DOHH2 (cell line): Measurements from ENCODE around the gene STYK1.

ENCODE experiments used
- H3F3A ChIP-seq: fragments of 200-600 bp; sonication (generic), shearing (Covaris generic); 2 replicates; pipeline ENCODE4 v1.6.0; 2016; ENCODE audit warnings: antibody characterized with exemption, mild to moderate bottlenecking; ENCODE audit not compliant: control insufficient read depth, insufficient read depth
- H3K27ac ChIP-seq: fragments of 200-600 bp; sonication (generic); 2 replicates; pipeline ENCODE4 v1.5.1; 2014; ENCODE audit warnings: low read depth, mild to moderate bottlenecking, low read length, moderate library complexity
- H3K27me3 ChIP-seq: fragments of 200-600 bp; sonication (generic); 2 replicates; pipeline ENCODE4 v1.6.1; 2014; ENCODE audit warnings: mild to moderate bottlenecking, low read length, mixed read lengths; ENCODE audit not compliant: control insufficient read depth
- H3K36me3 ChIP-seq: fragments of 200-600 bp; sonication (generic); 2 replicates; pipeline ENCODE4 v1.6.1; 2014; ENCODE audit warnings: mild to moderate bottlenecking, low read length, moderate library complexity, mixed read lengths; ENCODE audit not compliant: control insufficient read depth
- H3K4me1 ChIP-seq: fragments of 200-600 bp; sonication (generic); 2 replicates; pipeline ENCODE4 v1.6.1; 2014; ENCODE audit warnings: mild to moderate bottlenecking, low read length, mixed read lengths; ENCODE audit not compliant: control insufficient read depth
- H3K4me2 ChIP-seq: fragments of 200-600 bp; sonication (generic); 2 replicates; pipeline ENCODE4 v1.6.0; 2014; ENCODE audit warnings: mild to moderate bottlenecking, low read length, moderate library complexity
- H3K4me3 ChIP-seq: fragments of 200-600 bp; sonication (generic); 2 replicates; pipeline ENCODE4 v1.5.1; 2014; ENCODE audit warnings: mild to moderate bottlenecking, low read length, mixed read lengths
- H3K79me2 ChIP-seq: fragments of 200-600 bp; sonication (generic); 2 replicates; pipeline ENCODE4 v1.6.1; 2014; ENCODE audit warnings: mild to moderate bottlenecking, low read length, mixed read lengths; ENCODE audit not compliant: control insufficient read depth
- H3K9me2 ChIP-seq: fragments of 200-600 bp; sonication (generic); replicated peaks from 2 replicates; pipeline ENCODE4 v1.6.1; 2014; ENCODE audit warnings: mild to moderate bottlenecking, low read length, mixed read lengths; ENCODE audit not compliant: control insufficient read depth
- H3K9me3 ChIP-seq: fragments of 200-600 bp; sonication (generic); 2 replicates; pipeline ENCODE4 v1.6.1; 2014; ENCODE audit warnings: antibody characterized with exemption, low read length, mixed read lengths; ENCODE audit not compliant: control insufficient read depth, insufficient read depth
- H4K20me1 ChIP-seq: fragments of 200-600 bp; sonication (generic); 2 replicates; pipeline ENCODE4 v1.6.0; 2014; ENCODE audit warnings: low read depth, mild to moderate bottlenecking, antibody characterized with exemption, low read length, moderate library complexity; ENCODE audit not compliant: control insufficient read depth, insufficient read depth
- CTCF ChIP-seq: fragments of 200-600 bp; sonication (generic); IDR thresholded peaks from one replicate; pipeline ENCODE4 v1.5.1; 2014; ENCODE audit warnings: antibody characterized with exemption, mild to moderate bottlenecking, low read depth, low read length; ENCODE audit not compliant: poor library complexity, severe bottlenecking
- EZH2phosphoT487 ChIP-seq: fragments of 200-600 bp; sonication (generic); IDR thresholded peaks from 2 replicates; pipeline ENCODE4 v1.6.1; 2017; ENCODE audit warnings: borderline replicate concordance, mild to moderate bottlenecking, antibody characterized with exemption, low read length, moderate library complexity, mixed read lengths

Gene STYK1

DNA sequence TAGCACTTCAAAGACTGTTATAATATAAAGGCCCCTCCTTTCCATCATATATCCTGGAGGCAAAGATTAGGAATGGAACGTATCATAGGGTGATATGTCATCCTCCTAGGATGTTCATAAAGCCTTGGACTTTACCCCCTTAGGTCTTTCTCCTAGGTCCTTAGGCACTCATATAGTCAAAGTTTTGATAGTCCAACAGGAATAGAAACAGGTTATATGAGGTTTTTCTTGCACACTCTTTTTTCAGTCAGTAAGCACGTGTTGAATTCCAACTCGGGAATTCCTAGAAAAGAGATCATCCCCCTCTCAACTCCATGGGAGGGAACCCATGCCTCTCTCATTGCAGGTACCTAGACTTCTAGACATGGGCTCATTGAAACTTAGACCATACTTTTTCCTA is 40.3 kb downstream of the STYK1 start:
- Histone ChIP-seq H3K27me3 (no peaks in the 10 kb centered on the region), H3F3A (no peaks in the 10 kb centered on the region), H4K20me1 (no peaks in the 10 kb centered on the region), H3K4me3 (no peak overlapping the region), H3K79me2 (no peaks in the 10 kb centered on the region), H3K9me2 (no peaks in the 10 kb centered on the region), H3K4me2 (no peak overlapping the region), H3K9me3 (no peaks in the 10 kb centered on the region), H3K4me1 (no peaks in the 10 kb centered on the region), H3K36me3 (no peaks in the 10 kb centered on the region), H3K27ac (no peak overlapping the region)
- TF ChIP-seq CTCF (no peak), EZH2phosphoT487 (no peak)

- no peaks in the 10 kb centered on the region for H4K20me1 ChIP-seq
- no peaks in the 10 kb centered on the region for H3K9me3 ChIP-seq
- H3K36me3 ChIP-seq = no peaks in the 10 kb centered on the region
- H3K27me3 ChIP-seq = no peaks in the 10 kb centered on the region
- no peaks in the 10 kb centered on the region for H3F3A ChIP-seq
- no peaks in the 10 kb centered on the region for H3K9me2 ChIP-seq
- H3K27ac ChIP-seq = no peak overlapping the region
- H3K4me3 ChIP-seq = no peak overlapping the region
- H3K4me1 ChIP-seq = no peaks in the 10 kb centered on the region
- H3K4me2 ChIP-seq = no peak overlapping the region
- no peak for TF ChIP-seq EZH2phosphoT487
- TF ChIP-seq CTCF = no peak
- H3K79me2 ChIP-seq = no peaks in the 10 kb centered on the region
Observed at GRCh38 chr12:10632226-10632625, 41.6 kb downstream of the STYK1 start.

- Histone ChIP-seq H3K4me2 (no peak overlapping the region), H3K79me2 (no peaks in the 10 kb centered on the region), H3K4me3 (no peak overlapping the region), H3F3A (no peaks in the 10 kb centered on the region), H3K27me3 (peaks cover 3% of the 10 kb centered on the region; the same call in 1 of the 2 replicates), H3K36me3 (no peaks in the 10 kb centered on the region), H3K27ac (no peak overlapping the region), H3K4me1 (no peaks in the 10 kb centered on the region), H3K9me2 (no peaks in the 10 kb centered on the region), H4K20me1 (no peaks in the 10 kb centered on the region), H3K9me3 (no peaks in the 10 kb centered on the region)
- TF ChIP-seq EZH2phosphoT487 (no peak), CTCF (no peak)
Observed at GRCh38 chr12:10624605-10625004, 49.2 kb downstream of the STYK1 start.

DNA sequence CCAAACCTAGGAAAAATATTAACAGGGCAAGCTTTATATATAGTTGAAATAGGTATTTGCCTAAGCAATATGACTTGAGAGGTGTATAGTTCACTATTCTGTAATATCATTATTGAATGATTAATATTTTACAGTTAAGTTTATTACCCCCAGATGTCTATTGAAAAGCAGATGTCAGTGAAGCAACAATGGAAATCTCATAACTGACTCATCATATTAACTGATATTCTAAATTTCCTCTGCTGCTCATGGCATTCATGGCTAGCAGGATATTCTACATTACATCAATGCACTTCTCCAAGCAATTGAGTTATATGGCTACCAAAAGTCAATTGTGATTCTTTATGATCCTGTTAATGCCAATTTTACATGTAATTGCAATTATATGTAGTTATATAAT is 50.7 kb downstream of the STYK1 start:
- Histone ChIP-seq H4K20me1 (no peaks in the 10 kb centered on the region), H3K27ac (no peak overlapping the region), H3K9me2 (no peaks in the 10 kb centered on the region), H3K4me3 (no peak overlapping the region), H3K27me3 (peaks cover 12% of the 10 kb centered on the region), H3K79me2 (no peaks in the 10 kb centered on the region), H3F3A (no peaks in the 10 kb centered on the region), H3K9me3 (no peaks in the 10 kb centered on the region), H3K4me1 (no peaks in the 10 kb centered on the region), H3K4me2 (no peak overlapping the region), H3K36me3 (no peaks in the 10 kb centered on the region)
- TF ChIP-seq EZH2phosphoT487 (no peak), CTCF (no peak)
